ENCODE measurements around the gene TAS2R41.

Gene TAS2R41

GRCh38 chr7:143454091-143454680, 23.5 kb upstream of the TAS2R41 start:
- no peak for DNase-seq (ENCODE audit: extremely low spot score)
- POLR2A ChIA-PET, result no interaction called here
- TF ChIP-seq, protein P1, sequence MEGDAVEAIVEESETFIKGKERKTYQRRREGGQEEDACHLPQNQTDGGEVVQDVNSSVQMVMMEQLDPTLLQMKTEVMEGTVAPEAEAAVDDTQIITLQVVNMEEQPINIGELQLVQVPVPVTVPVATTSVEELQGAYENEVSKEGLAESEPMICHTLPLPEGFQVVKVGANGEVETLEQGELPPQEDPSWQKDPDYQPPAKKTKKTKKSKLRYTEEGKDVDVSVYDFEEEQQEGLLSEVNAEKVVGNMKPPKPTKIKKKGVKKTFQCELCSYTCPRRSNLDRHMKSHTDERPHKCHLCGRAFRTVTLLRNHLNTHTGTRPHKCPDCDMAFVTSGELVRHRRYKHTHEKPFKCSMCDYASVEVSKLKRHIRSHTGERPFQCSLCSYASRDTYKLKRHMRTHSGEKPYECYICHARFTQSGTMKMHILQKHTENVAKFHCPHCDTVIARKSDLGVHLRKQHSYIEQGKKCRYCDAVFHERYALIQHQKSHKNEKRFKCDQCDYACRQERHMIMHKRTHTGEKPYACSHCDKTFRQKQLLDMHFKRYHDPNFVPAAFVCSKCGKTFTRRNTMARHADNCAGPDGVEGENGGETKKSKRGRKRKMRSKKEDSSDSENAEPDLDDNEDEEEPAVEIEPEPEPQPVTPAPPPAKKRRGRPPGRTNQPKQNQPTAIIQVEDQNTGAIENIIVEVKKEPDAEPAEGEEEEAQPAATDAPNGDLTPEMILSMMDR (IDR thresholded peaks at IDR 0.05; ENCODE audit: control extremely low read depth, extremely low read depth, low read depth, missing control alignments), result no peak
- CTCF ChIA-PET, result no interaction called here

- CTCF ChIA-PET, result interaction anchor here (1.1 to 1.4 kb wide), 2 partner anchors 15 to 39 kb away, joined by 3 read pairs; no protein-coding TSS in a partner anchor
- POLR2A ChIA-PET, result no interaction called here
- TF ChIP-seq, protein P1 (IDR thresholded peaks at IDR 0.05; ENCODE audit: control extremely low read depth, extremely low read depth, low read depth, missing control alignments), result no peak
- no peak for DNase-seq (ENCODE audit: extremely low spot score)
Measured at GRCh38 chr7:143455491-143455890, 22.2 kb upstream of the TAS2R41 start.

DNA sequence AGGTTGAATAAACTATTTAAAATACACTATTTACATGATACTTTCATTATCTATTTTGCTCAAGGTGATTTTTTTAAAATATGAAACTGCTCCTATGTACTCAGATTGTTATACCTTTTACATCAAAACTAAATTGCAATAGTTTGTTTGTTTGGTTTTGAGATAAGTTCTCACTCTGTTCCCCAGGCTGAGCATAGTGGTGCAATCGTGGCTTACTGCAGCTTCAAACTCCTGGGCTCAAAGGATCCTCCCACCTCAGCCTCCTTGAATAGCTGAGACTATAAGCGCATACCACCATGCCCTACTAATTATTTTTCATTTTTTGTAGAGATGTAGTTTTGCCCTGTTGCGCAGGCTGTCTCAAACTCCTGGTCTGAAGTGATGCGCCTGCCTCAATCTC, 21.7 kb upstream of the TAS2R41 start:
- CTCF ChIA-PET, result interaction anchor here (0.8 to 1.4 kb wide), 3 partner anchors 9 to 40 kb away, joined by 3 read pairs; no protein-coding TSS in a partner anchor
- POLR2A ChIA-PET, result no interaction called here
- DNase-seq (ENCODE audit: extremely low spot score), result no peak
- TF ChIP-seq, protein P1 (IDR thresholded peaks at IDR 0.05; ENCODE audit: control extremely low read depth, extremely low read depth, low read depth, missing control alignments), result no peak

DNA sequence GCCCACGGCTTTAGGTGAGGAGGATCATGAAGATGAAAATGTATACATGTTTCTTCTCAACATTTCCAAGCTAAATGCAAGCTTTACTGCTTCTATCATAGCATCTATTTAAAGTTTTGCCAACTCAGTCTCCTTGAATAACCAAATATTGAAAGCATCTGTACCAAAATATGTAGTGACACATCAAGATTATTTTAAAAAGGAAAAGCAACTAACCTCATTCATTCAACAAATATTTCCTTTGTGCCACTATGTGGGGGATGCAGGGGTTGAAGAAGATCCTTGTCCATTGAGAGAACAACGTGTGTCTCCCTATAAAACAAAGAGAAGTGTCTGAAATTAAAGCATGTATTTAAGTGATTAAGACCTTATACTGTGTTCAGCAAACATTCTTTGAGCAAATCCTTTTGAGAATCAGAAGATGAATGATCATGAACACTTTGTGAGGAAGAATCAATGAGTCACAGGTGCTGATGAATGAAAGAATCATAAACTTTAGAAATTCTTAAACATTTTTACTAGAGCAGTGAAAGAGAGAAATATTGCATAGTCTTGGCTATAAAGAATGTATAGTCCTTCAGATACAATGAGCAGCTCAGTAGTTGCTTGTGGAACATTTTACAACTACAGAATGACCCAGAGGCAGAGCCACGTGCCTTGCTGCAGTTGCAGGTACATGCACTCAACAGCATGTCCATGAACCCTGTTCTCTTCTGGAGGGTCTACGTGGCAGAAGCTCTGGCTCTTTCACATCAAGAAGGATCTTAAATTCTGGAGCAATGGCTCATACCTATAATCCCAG, 20.5 kb upstream of the TAS2R41 start:
- no peak for DNase-seq (ENCODE audit: extremely low spot score)
- TF ChIP-seq, protein P1 (IDR thresholded peaks at IDR 0.05; ENCODE audit: control extremely low read depth, extremely low read depth, low read depth, missing control alignments), result no peak
- ChIA-PET CTCF (interaction anchor here (1.2 kb wide), 1 partner anchor 12 kb away, joined by 3 read pairs; no protein-coding TSS in a partner anchor), POLR2A (no interaction called here)

- POLR2A ChIA-PET, result no interaction called here
- DNase-seq (ENCODE audit: extremely low spot score), result no peak
- TF ChIP-seq, protein P1 (IDR thresholded peaks at IDR 0.05; ENCODE audit: control extremely low read depth, extremely low read depth, low read depth, missing control alignments), result no peak
- CTCF ChIA-PET, result interaction anchor here (1.2 kb wide), 1 partner anchor 11 kb away, joined by 3 read pairs; no protein-coding TSS in a partner anchor
Measured at GRCh38 chr7:143458263-143458662, 19.4 kb upstream of the TAS2R41 start.

- TF ChIP-seq, protein P1 (IDR thresholded peaks at IDR 0.05; ENCODE audit: control extremely low read depth, extremely low read depth, low read depth, missing control alignments), result no peak
- POLR2A ChIA-PET, result no interaction called here
- CTCF ChIA-PET, result interaction anchor here (1.2 kb wide), 1 partner anchor 10 kb away, joined by 3 read pairs; no protein-coding TSS in a partner anchor
- DNase-seq (ENCODE audit: extremely low spot score), result no peak
Measured at GRCh38 chr7:143458681-143459080, 19.0 kb upstream of the TAS2R41 start.
